Measurements from ENCODE around the gene C12orf76. TPM values are rescaled to one million over a fixed set of nuclear protein-coding genes. Genes with fewer than 3 reads are reported as not detected.

Gene C12orf76
- total RNA-seq, result 10 to 100 TPM in 3 of 4 donors, 1 to 10 TPM in 1; 7.9 to 16.2 (median 10.6) TPM

GRCh38 chr12:110048242-110049027 lies at the start of gene C12orf76:
C12orf76 (minus strand) TSS chr12:110048522; CDS start chr12:110048495, 27 bp downstream.
- Histone ChIP-seq H3K36me3 (peaks cover 4% of the 10 kb centered on the region), H3K9me3 (no peaks in the 10 kb centered on the region), H3K27ac (peak within 1 kb of the TSS; percentile 65), H3K27me3 (no peaks in the 10 kb centered on the region), H3K4me3 (peak within 1 kb of the TSS; percentile 74), H3K4me1 (peaks cover 23% of the 10 kb centered on the region)
- TF ChIP-seq POLR2AphosphoS5 (IDR thresholded peaks at IDR 0.05) (peak in 2 of 3 donors; percentile 40 to 57), CTCF (IDR thresholded peaks at IDR 0.05) (no peak), POLR2A (IDR thresholded peaks at IDR 0.05) (no peak)
- DNase-seq (ENCODE audit: low spot score in 2 of 2), result peak; percentile 95 to 97
- WGBS, result 2% methylated on average over 32 of the region's 47 CpGs

- Histone ChIP-seq H3K27me3 (no peaks in the 10 kb centered on the region), H3K27ac (no peak overlapping the region), H3K36me3 (no peaks in the 10 kb centered on the region), H3K9me3 (no peaks in the 10 kb centered on the region), H3K4me3 (no peak overlapping the region), H3K4me1 (no peaks in the 10 kb centered on the region)
- no peak for DNase-seq (ENCODE audit: low spot score in 2 of 2)
- 52% methylated on average over 7 of the region's 7 CpGs for WGBS
- TF ChIP-seq EP300 (IDR thresholded peaks at IDR 0.05) (no peak), POLR2A (IDR thresholded peaks at IDR 0.05) (no peak), POLR2AphosphoS5 (IDR thresholded peaks at IDR 0.05) (no peak), CTCF (IDR thresholded peaks at IDR 0.05) (no peak)
Measured at GRCh38 chr12:110093631-110094311, 45.4 kb upstream of the C12orf76 start.

GRCh38 chr12:110091136-110091711 lies 42.9 kb upstream of the C12orf76 start:
- Histone ChIP-seq H3K9me3 (no peaks in the 10 kb centered on the region), H3K4me3 (no peak overlapping the region), H3K27ac (no peak overlapping the region), H3K4me1 (no peaks in the 10 kb centered on the region), H3K36me3 (no peaks in the 10 kb centered on the region), H3K27me3 (no peaks in the 10 kb centered on the region)
- no peak for TF ChIP-seq POLR2A (IDR thresholded peaks at IDR 0.05)
- no peak for TF ChIP-seq EP300 (IDR thresholded peaks at IDR 0.05)
- no peak for TF ChIP-seq POLR2AphosphoS5 (IDR thresholded peaks at IDR 0.05)
- no peak for TF ChIP-seq CTCF (IDR thresholded peaks at IDR 0.05)
- WGBS, result 90% methylated on average over 3 of the region's 3 CpGs
- no peak for DNase-seq (ENCODE audit: low spot score in 2 of 2)

GRCh38 chr12:110090266-110091135 lies 42.2 kb upstream of the C12orf76 start:
- TF ChIP-seq CTCF (IDR thresholded peaks at IDR 0.05) (no peak), EP300 (IDR thresholded peaks at IDR 0.05) (no peak), POLR2A (IDR thresholded peaks at IDR 0.05) (no peak), POLR2AphosphoS5 (IDR thresholded peaks at IDR 0.05) (no peak)
- WGBS, result 86% methylated on average over 8 of the region's 8 CpGs
- no peaks in the 10 kb centered on the region for H3K36me3 ChIP-seq

More at GRCh38 chr12:110090266-110091135, 42.2 kb upstream of the C12orf76 start:
- Histone ChIP-seq H3K27ac (no peak overlapping the region), H3K27me3 (no peaks in the 10 kb centered on the region), H3K4me1 (no peaks in the 10 kb centered on the region), H3K4me3 (no peak overlapping the region), H3K9me3 (no peaks in the 10 kb centered on the region)
- DNase-seq (ENCODE audit: low spot score in 2 of 2), result no peak

Data from suprapubic skin (tissue), 4 donors.